Natural killer cell (primary cell): ENCODE results near the gene PDCD2L. TPM values are rescaled to one million over a fixed set of nuclear protein-coding genes. Genes with fewer than 3 reads are reported as not detected.
A peak's percentile ranks its signal among the peaks of the same experiment; 100 is the strongest.
"Not testable (repeated sequence)": the region's sequence is repeated elsewhere in the genome, so short reads cannot be mapped to it uniquely, and the experiment has no call there.

Experiments used
- ATAC-seq, 3 donors: fragments of 150-1000 bp in 2 of 3; fragments of 200-7000 bp in 1 of 3; cut with Tn5 transposase; 1 replicate in 1 of 3; 2 replicates in 2 of 3; pipeline ENCODE4 v1.10.0; 2021; ENCODE audit warnings: mild to moderate bottlenecking in 2 of 3, moderate library complexity in 2 of 3
- DNase-seq, 2 donors: peaks; one replicate each; pipeline versions ENCODE4 v3.0.0 to v3.0.0-alpha.2; 2013 to 2021; ENCODE audit warnings: mixed read lengths in 1 of 2
- H3K27ac ChIP-seq: one replicate; pipeline ENCODE4 v1.5.1; 2013; ENCODE audit warnings: mild to moderate bottlenecking, low read length
- H3K27me3 ChIP-seq: one replicate; pipeline ENCODE4 v1.6.1; 2013; ENCODE audit warnings: low read length; ENCODE audit not compliant: control insufficient read depth, insufficient read depth
- H3K36me3 ChIP-seq: one replicate; pipeline ENCODE4 v1.6.1; 2013; ENCODE audit warnings: low read length; ENCODE audit not compliant: control insufficient read depth, insufficient read depth
- H3K4me1 ChIP-seq: one replicate; pipeline ENCODE4 v1.6.1; 2013; ENCODE audit warnings: low read length; ENCODE audit not compliant: control insufficient read depth, insufficient read depth
- H3K4me3 ChIP-seq: one replicate; pipeline ENCODE4 v1.5.1; 2013; ENCODE audit warnings: low read length
- H3K9me3 ChIP-seq: one replicate; pipeline ENCODE4 v1.6.1; 2013; ENCODE audit warnings: low read length; ENCODE audit not compliant: control insufficient read depth, insufficient read depth
- H3K27ac Mint-ChIP-seq, 2 donors: one replicate each; pipeline ENCODE4 v1.8.0; 2022; ENCODE audit warnings: mild to moderate bottlenecking in 2 of 2, mixed read lengths in 2 of 2, moderate library complexity in 1 of 2
- H3K27me3 Mint-ChIP-seq, 2 donors: one replicate each; pipeline ENCODE4 v1.8.0; 2022; ENCODE audit warnings: low read depth in 2 of 2, mixed read lengths in 2 of 2
- H3K36me3 Mint-ChIP-seq: one replicate; pipeline ENCODE4 v1.8.0; 2022; ENCODE audit warnings: mixed read lengths
- H3K4me1 Mint-ChIP-seq, 2 donors: one replicate each; pipeline ENCODE4 v1.8.0; 2022; ENCODE audit warnings: mixed read lengths in 2 of 2
- H3K4me3 Mint-ChIP-seq: one replicate; pipeline ENCODE4 v1.8.0; 2022; ENCODE audit warnings: mild to moderate bottlenecking, moderate library complexity, mixed read lengths
- H3K9me3 Mint-ChIP-seq, 2 donors: one replicate each; pipeline ENCODE4 v1.8.0; 2022; ENCODE audit warnings: mixed read lengths in 2 of 2
- CTCF ChIP-seq: fragments of 200-600 bp; IDR thresholded peaks from one replicate; pipeline ENCODE4 v1.8.0; 2022; ENCODE audit warnings: antibody characterized with exemption
- WGBS: methylation state at CpG from one replicate; pipeline ENCODE4 v1.1.7; 2013; ENCODE audit warnings: missing lambda C conversion rate; ENCODE audit not compliant: insufficient coverage; 5-methylcytosine and 5-hydroxymethylcytosine counted together
- intact Hi-C: fragments of 100-400 bp; cut with micrococcal nuclease; formaldehyde crosslinking; loops from one replicate; pipeline ENCODE4 v1.14.2; 2022
- total RNA-seq, 4 donors: library from RNA; stranded (reverse); fragments of 120-200 nt in 1 of 4; gene quantifications; one replicate each; pipeline versions ENCODE4 v1.2.3 to v1.2.4, GENCODE V29; 2013 to 2022

The PDCD2L gene
- total RNA-seq, 3 donors from 2014 or later (not counting 1 experiment from before 2014, with no cell fraction given) = 4.7 to 8.6 (median 5.6) TPM

GRCh38 chr19:34454091-34454490, 49.9 kb downstream of the PDCD2L start:
- intact Hi-C loops = no loop called here
- no peaks in the 10 kb centered on the region for H3K9me3 Mint-ChIP-seq
- H3K36me3 Mint-ChIP-seq = peaks cover 16% of the 10 kb centered on the region
- Histone ChIP-seq H3K36me3 (peaks cover 64% of the 10 kb centered on the region), H3K9me3 (no peaks in the 10 kb centered on the region), H3K4me1 (no peaks in the 10 kb centered on the region), H3K4me3 (no peak overlapping the region), H3K27ac (no peak overlapping the region), H3K27me3 (no peaks in the 10 kb centered on the region)
- H3K27me3 Mint-ChIP-seq = no peaks in the 10 kb centered on the region
- DNase-seq (no peak), ATAC-seq (no peak)
- no peak overlapping the region for H3K4me3 Mint-ChIP-seq
- peaks cover 0 to 18% of the 10 kb centered on the region in 2 donors for H3K4me1 Mint-ChIP-seq
- no peak for TF ChIP-seq CTCF
- WGBS = 85% methylated on average over 2 of the region's 2 CpGs
- no peak overlapping the region for H3K27ac Mint-ChIP-seq

- Mint-ChIP-seq H3K27ac (peak overlapping the region; percentile 3 to 27), H3K27me3 (no peaks in the 10 kb centered on the region), H3K4me1 (peaks cover 0 to 13% of the 10 kb centered on the region in 2 donors), H3K4me3 (no peak overlapping the region), H3K9me3 (no peaks in the 10 kb centered on the region), H3K36me3 (peaks cover 22% of the 10 kb centered on the region)
- intact Hi-C loops = no loop called here
- no peaks in the 10 kb centered on the region for H3K27me3 ChIP-seq
- H3K4me1 ChIP-seq = no peaks in the 10 kb centered on the region
- 92% methylated on average over 1 of the region's 3 CpGs for WGBS
- H3K27ac ChIP-seq = no peak overlapping the region
- H3K9me3 ChIP-seq = no peaks in the 10 kb centered on the region
- DNase-seq (no peak), ATAC-seq (no peak)
- H3K4me3 ChIP-seq = no peak overlapping the region
- H3K36me3 ChIP-seq = peaks cover 70% of the 10 kb centered on the region
- no peak for TF ChIP-seq CTCF
Measured at GRCh38 chr19:34454685-34455084, 50.5 kb downstream of the PDCD2L start.

GRCh38 chr19:34455783-34456480, 51.7 kb downstream of the PDCD2L start:
- H3K27ac Mint-ChIP-seq, H3K4me3 Mint-ChIP-seq, H3K27me3 Mint-ChIP-seq, H3K9me3 Mint-ChIP-seq, H3K27me3 ChIP-seq, H3K27ac ChIP-seq, H3K4me3 ChIP-seq, intact Hi-C loops, H3K9me3 ChIP-seq, DNase-seq, ATAC-seq, H3K4me1 ChIP-seq: not testable (repeated sequence)
- WGBS = 90% methylated on average over 11 of the region's 17 CpGs
- H3K36me3 ChIP-seq = peaks cover 76% of the 10 kb centered on the region
- Mint-ChIP-seq H3K36me3 (peaks cover 35% of the 10 kb centered on the region), H3K4me1 (peaks cover 5 to 11% of the 10 kb centered on the region in 2 donors)

GRCh38 chr19:34457446-34457845, 53.2 kb downstream of the PDCD2L start:
- H3K4me3 Mint-ChIP-seq = no peak overlapping the region
- peaks cover 8 to 17% of the 10 kb centered on the region in 2 donors for H3K4me1 Mint-ChIP-seq
- no peaks in the 10 kb centered on the region for H3K9me3 Mint-ChIP-seq
- ATAC-seq = no peak
- no peaks in the 10 kb centered on the region for H3K27me3 Mint-ChIP-seq
- Histone ChIP-seq H3K4me1 (no peaks in the 10 kb centered on the region), H3K27ac (no peak overlapping the region), H3K36me3 (peaks cover 79% of the 10 kb centered on the region), H3K9me3 (no peaks in the 10 kb centered on the region), H3K4me3 (no peak overlapping the region), H3K27me3 (no peaks in the 10 kb centered on the region)
- peaks cover 48% of the 10 kb centered on the region for H3K36me3 Mint-ChIP-seq
- WGBS = 90% methylated on average over 1 of the region's 4 CpGs
- intact Hi-C loops = no loop called here
- H3K27ac Mint-ChIP-seq = peak overlapping the region in 1 of 2 donors; percentile 22
- no peak for DNase-seq
- TF ChIP-seq CTCF = no peak
